GM20431 (cell line): Measurements from ENCODE around the gene NDC80.

Experiments used
- in situ Hi-C: fragments of 300-500 bp; cut with MseI, MboI; formaldehyde crosslinking; loops from one replicate; pipeline ENCODE4 v1.15.0; 2020; ENCODE audit warnings: low sequenced_read_pairs; ENCODE audit not compliant: unreplicated experiment

The NDC80 gene

GRCh38 chr18:2612996-2613395 is 41.6 kb downstream of the NDC80 start:
- in situ Hi-C loops, result no loop called here

DNA sequence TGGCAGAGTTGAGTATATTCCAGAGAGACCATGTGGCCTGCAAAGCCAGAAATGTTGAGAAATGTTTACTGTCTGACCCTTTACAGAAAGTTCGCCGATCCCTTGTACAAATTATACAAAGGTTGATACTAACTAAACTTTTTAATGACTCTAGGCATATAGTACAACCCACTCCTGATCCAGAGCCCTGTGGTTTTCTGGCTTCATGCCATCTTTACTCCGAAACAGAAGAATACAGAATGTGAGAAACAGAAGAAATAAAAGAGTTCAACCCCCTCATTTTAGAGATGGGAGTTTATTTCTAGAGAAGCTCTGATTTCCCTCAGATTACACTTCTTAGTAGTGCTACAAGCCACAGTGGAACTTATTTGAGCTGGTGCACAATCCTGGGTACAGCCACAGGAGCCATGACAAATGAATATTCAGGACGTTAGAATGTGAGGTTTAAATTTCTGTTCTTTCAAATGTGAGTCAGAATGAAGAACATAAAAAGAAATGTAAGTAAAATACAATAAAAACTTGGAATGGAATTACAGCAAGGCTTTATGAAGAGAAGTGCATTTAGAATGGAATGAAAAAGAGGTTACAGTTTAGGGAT is 46.1 kb downstream of the NDC80 start:
- in situ Hi-C loops, result no loop called here

GRCh38 chr18:2618009-2618408 is 46.7 kb downstream of the NDC80 start:
- in situ Hi-C loops, result no loop called here

GRCh38 chr18:2625217-2625616 is 53.9 kb downstream of the NDC80 start:
- in situ Hi-C loops, result no loop called here

GRCh38 chr18:2627821-2628276 is 56.5 kb downstream of the NDC80 start:
- in situ Hi-C loops, result no loop called here

GRCh38 chr18:2629003-2629402 is 57.6 kb downstream of the NDC80 start:
- in situ Hi-C loops, result no loop called here

DNA sequence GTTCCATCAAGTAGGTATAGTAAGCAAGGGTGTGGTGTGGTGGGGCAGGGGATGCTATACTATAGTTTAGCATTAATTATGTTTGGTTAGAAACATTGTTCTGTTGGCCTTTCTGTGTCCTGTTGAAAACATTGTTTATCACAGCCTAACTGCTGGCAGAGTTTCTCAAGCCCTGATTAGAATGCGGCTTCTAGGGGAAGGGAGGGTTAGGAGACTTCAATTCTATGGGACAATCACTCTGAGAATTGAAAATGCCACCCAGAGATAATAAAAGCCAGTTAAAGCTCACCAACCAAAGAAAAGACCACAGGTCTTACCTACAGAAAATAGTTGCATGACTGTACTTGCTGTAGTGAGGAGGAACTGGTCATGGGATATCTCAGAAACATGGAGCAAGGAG is 64.2 kb downstream of the NDC80 start:
- in situ Hi-C loops, result no loop called here

GRCh38 chr18:2636126-2636631 is 64.8 kb downstream of the NDC80 start:
- in situ Hi-C loops, result no loop called here

DNA sequence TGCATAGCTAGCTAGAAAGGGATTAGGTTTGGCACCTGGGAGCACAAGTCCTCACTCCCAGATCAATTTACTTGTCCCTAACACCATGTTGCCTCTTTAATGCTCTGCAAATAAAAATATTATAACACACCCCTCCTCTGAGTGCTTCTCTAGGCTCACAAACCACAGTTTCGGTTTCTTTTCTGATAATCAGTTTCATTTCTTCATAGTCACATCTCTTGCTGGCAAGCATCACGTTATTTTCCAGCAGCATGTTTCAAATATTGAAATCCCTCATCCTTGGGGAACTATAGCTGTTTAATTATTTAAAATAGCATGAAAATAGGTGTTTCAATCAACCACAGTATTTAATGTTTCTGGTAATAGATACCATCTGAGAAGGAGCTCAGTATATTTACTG is 70.3 kb downstream of the NDC80 start:
- in situ Hi-C loops, result no loop called here

- in situ Hi-C loops, result no loop called here
These were observed 71.4 kb downstream of the NDC80 start for GRCh38 chr18:2642771-2643170.

GRCh38 chr18:2644535-2644934 is 73.2 kb downstream of the NDC80 start:
- in situ Hi-C loops, result no loop called here

GRCh38 chr18:2651981-2652380 is 80.6 kb downstream of the NDC80 start:
- in situ Hi-C loops, result no loop called here

- in situ Hi-C loops, result no loop called here
These were observed 82.1 kb downstream of the NDC80 start for GRCh38 chr18:2653467-2653866.

- in situ Hi-C loops, result no loop called here
These were observed 83.0 kb downstream of the NDC80 start for GRCh38 chr18:2654169-2654927.

DNA sequence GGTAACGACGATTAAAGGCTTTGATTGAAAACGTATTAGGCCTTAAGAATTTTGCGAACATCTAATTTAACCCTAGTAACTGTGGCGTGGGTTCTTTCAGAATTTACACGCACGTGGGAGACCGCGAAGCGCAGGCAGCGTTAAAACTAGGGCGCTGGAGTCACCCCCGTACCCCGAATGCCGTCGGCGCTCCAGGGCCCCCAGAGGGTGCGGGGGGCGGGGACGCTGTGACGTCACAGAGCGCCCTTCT is 83.5 kb downstream of the NDC80 start:
- in situ Hi-C loops, result no loop called here

- in situ Hi-C loops, result no loop called here
These were observed 84.0 kb downstream of the NDC80 start, which contains the start of gene SMCHD1 for GRCh38 chr18:2655178-2655953. TSS of gene SMCHD1 (plus strand) at chr18:2655726. CDS start at chr18:2656076, 350 bp downstream.

- in situ Hi-C loops, result no loop called here
These were observed 84.5 kb downstream of the NDC80 start for GRCh38 chr18:2655954-2656236.

DNA sequence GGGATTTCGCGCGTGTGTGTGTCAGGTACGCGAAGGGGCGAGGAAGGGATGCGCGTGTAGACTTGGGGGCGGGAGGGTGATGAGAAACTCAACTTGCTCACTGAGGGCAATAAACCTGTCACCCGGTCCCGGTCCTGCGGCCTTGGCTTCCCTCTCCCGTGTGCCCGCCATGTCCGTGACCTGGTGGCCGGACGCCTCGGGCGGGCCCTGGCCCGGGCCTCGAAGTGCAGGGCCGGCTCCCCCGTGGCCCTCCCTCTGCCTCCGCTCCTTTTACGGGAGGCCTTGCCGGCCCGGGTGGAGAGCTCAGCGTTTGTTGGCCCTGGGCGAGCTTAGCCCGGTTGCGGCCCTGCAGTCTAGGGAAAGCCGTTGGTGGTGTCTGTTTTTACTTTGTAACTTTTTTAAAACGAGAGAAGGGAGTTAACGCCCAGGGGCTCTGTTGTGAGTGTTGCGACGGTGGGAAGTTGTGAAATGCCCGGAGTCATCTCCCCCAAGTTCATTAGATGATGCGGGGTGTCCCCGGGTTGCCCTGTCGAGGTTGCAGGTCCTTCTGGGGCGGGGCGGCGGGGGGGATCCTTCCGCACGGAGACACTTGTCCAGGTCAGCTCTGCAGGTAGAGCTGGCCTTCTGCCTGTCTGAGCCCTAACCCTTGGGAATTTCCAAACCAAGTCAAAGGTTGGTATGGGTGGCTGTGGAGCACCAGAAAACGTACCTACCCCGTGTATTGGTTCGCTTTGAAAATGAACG is 85.1 kb downstream of the NDC80 start:
- in situ Hi-C loops, result no loop called here

DNA sequence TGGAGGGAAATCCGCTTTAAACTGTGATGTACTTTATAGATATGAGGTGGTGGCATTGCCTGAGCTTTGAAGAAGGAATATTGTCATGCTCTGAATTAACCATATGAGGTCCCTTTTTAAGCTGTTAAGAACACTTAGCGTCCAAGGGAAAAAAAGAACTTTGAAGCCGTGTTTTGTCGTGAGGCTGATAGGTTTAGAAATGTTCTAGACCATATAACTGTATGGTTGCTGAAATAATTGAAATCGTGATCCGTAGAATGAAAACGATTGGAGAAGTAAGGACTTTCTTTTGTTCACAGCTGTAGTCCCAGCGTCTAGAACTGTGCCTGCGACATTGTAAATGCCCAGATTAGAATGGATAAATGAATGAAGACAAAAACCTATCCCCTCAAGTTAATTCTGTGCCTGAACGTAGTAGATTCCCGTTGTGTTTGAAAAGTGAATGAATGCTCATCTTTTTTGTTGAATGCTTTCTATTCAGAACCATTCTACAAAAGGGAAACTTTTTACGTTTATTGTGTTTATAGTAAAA is 85.7 kb downstream of the NDC80 start:
- in situ Hi-C loops, result no loop called here

DNA sequence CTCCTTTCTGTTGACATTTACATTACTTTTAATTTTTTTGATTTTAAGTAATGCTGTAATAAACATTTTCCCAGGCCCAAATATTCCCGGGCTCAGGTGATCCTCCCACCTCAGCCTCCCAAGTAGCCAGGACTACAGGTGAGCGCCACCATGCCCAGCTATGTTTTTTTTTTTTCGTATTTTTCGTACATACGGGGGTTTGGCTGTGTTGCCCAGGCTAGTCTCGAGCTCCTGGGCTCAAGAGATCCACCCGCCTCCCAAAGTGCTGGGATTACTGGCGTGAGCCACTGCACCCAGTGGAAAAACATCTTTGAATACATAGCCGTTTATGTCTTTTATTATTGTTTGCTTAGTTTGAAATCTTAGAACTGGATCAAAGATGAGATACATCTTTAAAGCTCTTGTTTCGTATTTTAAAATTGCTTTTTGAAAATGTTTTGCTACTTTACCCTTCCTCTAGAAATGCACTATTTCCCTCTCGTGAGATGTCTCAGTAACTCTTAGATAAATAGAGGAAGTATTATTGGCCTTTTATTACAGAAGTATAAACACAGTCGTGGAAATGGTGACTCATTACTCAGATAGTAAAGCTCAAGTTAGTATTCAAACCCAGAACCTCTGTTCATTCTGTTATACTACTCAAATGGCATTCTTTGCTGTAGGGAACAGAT is 86.6 kb downstream of the NDC80 start:
- in situ Hi-C loops, result no loop called here
